HG03280 (cell line): ENCODE results near the gene MED23.

Source experiments
- ATAC-seq: cut with Tn5 transposase; IDR thresholded peaks from one replicate; pipeline ENCODE4 v1.9.1; 2021; ENCODE audit warnings: mild to moderate bottlenecking, moderate library complexity; ENCODE audit not compliant: unreplicated experiment

Gene MED23

DNA sequence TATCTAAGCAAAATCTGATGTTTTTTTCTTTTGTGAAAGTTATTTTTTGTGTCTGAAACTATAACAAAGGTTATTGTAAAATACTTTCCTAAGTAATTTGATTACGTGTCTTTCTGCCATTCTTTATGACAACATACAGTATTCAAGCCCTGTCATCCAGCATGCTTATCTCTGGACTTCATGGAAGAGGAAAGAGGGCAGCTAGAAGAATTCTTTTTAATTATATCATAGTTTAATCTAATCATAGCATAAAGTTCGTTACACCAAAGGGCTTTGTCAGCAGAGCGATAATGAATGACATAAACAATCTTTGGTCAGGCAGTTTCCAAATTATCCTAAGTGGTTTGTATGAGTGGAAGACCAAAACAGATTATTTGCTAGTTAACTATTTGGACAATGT lies 12.5 kb upstream of the MED23 start:
- ATAC-seq = no peak

GRCh38 chr6:131640100-131640499 lies 12.1 kb upstream of the MED23 start:
- peak; percentile 65 for ATAC-seq

- ATAC-seq = no peak
Measured at GRCh38 chr6:131638013-131638412, 10.0 kb upstream of the MED23 start.

GRCh38 chr6:131636880-131637792 lies 9.1 kb upstream of the MED23 start, which contains the start of gene ENPP3:
ENPP3 (plus strand) TSS chr6:131637302; CDS start chr6:131637385, 83 bp downstream.
- ATAC-seq = no peak

- ATAC-seq = no peak
Measured at GRCh38 chr6:131635384-131636340, 7.6 kb upstream of the MED23 start.

DNA sequence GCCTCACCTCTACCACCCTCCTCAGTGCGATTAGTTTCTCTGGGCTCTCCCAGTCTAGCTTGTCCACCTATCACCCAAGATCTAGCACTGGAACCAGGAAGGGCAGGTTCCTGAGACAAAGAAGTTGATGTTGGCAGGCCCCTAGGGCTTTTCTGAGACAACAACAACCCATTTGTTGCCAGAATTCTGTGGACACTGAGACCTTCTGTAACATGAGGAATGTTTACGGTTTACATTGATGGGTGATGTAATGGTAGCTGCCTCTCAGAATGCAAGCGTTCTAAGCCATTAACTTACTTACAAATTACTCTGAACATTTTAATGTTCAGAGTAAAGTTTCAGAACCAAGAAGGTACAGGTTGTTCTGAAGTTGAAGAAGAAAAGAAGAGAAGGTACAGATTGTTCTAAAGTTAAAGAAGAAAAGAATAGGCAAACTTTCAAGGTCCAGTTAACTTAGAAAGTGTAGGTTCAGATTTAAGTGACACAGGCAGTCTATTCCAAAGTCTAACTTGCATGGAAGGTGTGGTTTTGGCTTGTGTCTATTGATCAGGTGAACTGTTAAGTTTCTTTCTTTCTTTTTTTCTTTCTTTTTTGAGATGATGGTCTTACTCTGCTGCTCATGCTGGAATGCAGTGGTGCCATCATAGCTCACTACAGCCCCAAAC lies 3.7 kb upstream of the MED23 start:
- ATAC-seq = no peak

DNA sequence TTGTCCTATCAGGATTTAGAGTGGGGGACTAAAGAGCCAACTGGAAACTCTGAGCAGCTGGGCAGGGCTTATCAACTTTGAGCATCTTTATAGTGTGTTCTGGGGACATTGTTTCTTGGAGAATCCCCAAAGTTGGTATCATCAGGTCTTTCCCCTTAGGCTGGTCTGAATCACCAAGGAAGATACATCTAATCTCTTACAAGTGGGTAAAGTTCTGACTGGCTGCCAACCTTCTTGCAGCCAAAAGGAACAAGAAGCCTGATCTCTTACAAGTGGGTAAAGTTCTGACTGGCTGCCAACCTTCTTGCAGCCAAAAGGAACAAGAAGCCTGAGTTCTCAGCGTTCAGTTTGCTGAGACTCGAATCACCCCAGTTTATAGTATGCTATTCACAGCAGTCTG lies 1.6 kb upstream of the MED23 start:
- no peak for ATAC-seq

GRCh38 chr6:131628726-131629125 lies 684 bp upstream of the MED23 start:
- ATAC-seq = no peak

GRCh38 chr6:131615275-131615674 lies 12.8 kb downstream of the MED23 start:
- ATAC-seq = no peak

- ATAC-seq = no peak
Measured at GRCh38 chr6:131613296-131613925, 14.6 kb downstream of the MED23 start.

DNA sequence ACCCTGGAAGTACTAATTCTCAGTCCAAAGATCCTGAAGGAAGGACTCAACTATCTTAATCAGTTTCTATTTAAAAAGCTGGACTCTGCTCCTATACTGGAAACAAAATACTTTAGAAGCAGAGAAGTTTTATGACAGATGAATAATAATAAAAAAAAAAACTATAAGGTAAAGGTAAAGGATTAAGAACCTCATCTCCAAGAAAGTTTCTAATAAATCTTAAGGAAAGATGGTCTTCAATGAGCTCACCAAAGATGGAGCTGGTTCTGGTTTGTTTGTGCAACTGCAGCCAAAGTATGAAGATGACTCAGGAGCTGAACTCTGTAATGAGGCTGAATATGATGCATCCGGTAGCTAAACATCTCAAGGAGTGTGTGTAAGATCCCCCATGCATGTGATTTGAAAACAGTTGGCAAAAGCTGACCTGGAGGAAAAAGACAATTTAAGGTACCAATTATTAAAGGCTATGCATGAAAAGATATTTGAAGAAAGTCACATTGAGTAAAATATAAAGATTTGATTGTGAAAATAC lies 25.2 kb downstream of the MED23 start:
- no peak for ATAC-seq

DNA sequence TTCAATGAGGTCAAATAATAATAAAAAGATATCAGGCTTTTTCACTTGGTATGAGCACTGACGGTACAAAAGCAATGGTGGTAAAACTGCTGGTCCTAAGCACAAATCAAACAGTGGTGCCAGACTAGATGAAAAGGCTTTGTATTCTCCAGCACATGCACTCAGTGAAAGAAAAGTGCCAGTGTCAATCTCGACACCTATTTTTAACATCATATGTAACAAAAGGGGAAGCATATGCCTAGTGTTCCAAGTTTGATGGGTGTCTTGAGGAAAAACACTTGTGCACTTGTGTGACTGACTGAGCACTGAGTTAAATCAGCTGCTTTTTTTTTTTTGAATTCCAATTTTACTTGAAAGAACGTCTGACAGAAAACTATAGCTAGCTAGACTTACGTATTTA lies 27.3 kb downstream of the MED23 start:
- no peak for ATAC-seq

DNA sequence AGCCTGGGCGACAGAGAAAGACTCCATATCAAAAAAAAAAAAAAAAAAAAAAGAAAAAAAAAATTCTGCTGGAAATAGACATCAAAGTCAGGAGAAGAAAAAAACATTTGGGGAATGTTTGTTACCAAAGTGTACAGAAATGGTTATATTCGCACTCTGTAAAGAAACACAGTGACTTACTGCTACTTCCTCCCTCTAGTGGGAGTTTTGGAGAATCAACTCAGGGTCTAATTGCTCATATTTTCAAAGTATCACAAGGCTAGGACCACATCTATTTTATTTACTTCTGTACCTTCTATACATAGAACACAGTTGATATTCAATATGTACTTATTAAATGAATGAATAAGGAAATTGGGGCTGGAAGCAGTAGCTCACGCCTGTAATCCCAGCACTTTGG lies 30.6 kb downstream of the MED23 start:
- ATAC-seq = no peak

DNA sequence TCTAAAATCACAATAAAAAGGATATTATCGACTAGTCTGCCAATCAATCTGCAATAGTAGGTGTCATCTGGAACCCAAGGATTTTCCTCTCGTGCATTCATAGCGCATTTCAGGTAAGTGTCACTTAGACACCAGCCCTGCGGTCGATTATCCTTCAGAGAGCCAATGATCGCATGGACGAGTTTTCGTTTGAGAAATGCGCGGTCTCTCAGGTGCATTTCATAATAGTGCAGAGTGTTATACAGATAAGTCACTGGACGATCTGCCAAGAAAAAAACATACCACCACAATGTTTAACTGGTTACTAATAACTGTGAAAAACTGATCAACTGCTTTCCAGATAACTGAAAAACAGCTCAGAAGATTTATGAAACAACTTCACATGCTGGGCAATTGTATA lies 34.0 kb downstream of the MED23 start:
- no peak for ATAC-seq

DNA sequence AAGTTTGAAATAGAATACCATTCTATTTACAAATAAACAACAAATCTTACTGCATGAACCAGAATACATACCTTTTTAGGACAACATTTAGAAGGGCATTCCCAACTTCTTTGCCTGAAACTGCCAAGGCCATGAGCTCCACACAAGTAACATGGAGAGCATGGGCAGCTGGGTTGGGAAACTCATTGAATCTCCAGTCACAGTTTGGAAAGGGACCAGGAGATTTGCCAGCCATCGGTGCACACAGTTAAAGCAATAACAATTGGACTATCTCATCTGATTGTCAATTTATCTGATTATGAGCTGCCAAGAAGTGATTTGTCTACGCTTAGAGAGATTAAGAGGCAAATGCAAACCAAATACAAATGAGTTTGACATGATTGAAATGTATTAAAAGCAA lies 35.1 kb downstream of the MED23 start:
- no peak for ATAC-seq

DNA sequence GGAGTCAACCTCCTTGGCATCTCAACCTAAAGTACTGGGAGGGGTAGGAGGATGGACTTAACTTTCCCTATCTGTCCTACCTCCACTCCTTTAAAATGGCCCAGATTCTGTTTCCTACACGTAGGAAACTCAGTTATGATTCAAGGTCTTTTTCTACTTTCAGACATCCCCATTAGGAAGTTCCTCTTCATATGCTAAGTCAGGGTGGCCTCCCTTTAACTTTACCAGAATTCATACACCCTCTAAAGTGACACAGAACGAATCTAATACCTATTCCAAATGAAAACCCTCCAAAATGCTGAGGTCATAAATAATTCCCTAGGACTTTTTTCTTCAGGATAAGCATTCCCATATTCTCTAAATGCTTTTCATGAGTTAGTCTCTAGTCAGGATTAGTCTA lies 39.4 kb downstream of the MED23 start:
- no peak for ATAC-seq

GRCh38 chr6:131587909-131588308 lies 40.1 kb downstream of the MED23 start:
- ATAC-seq = no peak

- ATAC-seq = no peak
Measured at GRCh38 chr6:131586543-131586942, 41.5 kb downstream of the MED23 start.

- ATAC-seq = no peak
Measured at GRCh38 chr6:131581523-131581922, 46.5 kb downstream of the MED23 start.

- ATAC-seq = no peak
Measured at GRCh38 chr6:131575834-131576478, 52.1 kb downstream of the MED23 start.
